ENCODE results near the gene AVEN.

Gene AVEN

GRCh38 chr15:33987444-33987843 is 51.6 kb downstream of the AVEN start:
- DNase-seq (ENCODE audit: low spot score in 2 of 2) = no peak
- ATAC-seq (ENCODE audit: low read depth) = no peak
- H3K27ac Mint-ChIP-seq = no peak overlapping the region

GRCh38 chr15:33985751-33986150 is 53.3 kb downstream of the AVEN start:
- DNase-seq (ENCODE audit: low spot score in 2 of 2) (no peak), ATAC-seq (ENCODE audit: low read depth) (no peak)
- no peaks in the 10 kb centered on the region for H3K9me3 Mint-ChIP-seq
- H3K27me3 Mint-ChIP-seq = no peaks in the 10 kb centered on the region
- peaks cover 3% of the 10 kb centered on the region for H3K36me3 Mint-ChIP-seq
- no peaks in the 10 kb centered on the region for H3K4me1 Mint-ChIP-seq
- H3K27ac Mint-ChIP-seq = no peak overlapping the region
- H3K4me3 Mint-ChIP-seq = no peak overlapping the region

More at GRCh38 chr15:33987444-33987843, 51.6 kb downstream of the AVEN start:
- Mint-ChIP-seq H3K27me3 (no peaks in the 10 kb centered on the region), H3K4me1 (peaks cover 2% of the 10 kb centered on the region), H3K36me3 (peaks cover 7% of the 10 kb centered on the region), H3K9me3 (no peaks in the 10 kb centered on the region), H3K4me3 (no peak overlapping the region)

DNA sequence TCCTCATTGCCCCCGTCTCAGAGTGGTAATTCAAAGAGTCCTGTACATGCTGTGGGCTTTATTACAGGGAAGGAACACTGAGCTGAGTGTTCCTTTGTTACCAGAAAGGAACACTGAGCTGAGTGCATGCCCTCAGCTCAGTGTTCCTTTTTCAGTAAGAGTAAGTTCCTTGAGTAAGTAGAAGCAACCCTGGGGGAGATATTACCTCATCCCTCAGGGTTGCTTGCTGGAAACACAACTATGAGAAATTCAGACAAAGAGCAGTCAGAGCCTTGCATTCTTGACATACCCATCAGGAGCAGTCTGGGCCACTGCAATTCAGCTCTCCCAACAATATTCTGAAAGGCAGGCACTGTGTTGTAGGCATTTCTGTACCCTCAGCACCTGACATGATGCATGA is 53.7 kb downstream of the AVEN start:
- no peak for DNase-seq (ENCODE audit: low spot score in 2 of 2)
- Mint-ChIP-seq H3K4me1 (no peaks in the 10 kb centered on the region), H3K9me3 (no peaks in the 10 kb centered on the region), H3K36me3 (peaks cover 3% of the 10 kb centered on the region), H3K4me3 (no peak overlapping the region), H3K27me3 (no peaks in the 10 kb centered on the region), H3K27ac (no peak overlapping the region)
- no peak for ATAC-seq (ENCODE audit: low read depth)

DNA sequence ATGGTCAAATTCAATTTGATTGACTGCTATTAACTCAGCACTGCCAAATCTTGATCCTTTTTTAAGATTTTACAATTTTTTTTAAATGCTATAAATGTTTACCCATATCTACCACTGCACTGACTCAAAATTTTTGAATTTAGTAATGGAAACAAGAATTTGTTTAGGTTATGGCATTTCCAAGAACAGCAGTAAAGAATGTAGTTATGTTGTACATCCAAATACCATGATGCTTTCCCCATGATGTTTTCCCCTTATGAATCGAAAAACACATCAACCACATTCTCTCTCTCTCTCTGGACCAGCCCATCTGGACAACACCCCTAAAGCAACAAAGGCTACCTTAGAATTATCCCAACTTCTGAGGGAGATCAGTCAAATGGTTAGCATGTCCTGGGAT is 56.5 kb downstream of the AVEN start:
- ATAC-seq (ENCODE audit: low read depth) (no peak), DNase-seq (ENCODE audit: low spot score in 2 of 2) (no peak)
- Mint-ChIP-seq H3K27ac (no peak overlapping the region), H3K4me3 (no peak overlapping the region), H3K27me3 (no peaks in the 10 kb centered on the region), H3K9me3 (no peaks in the 10 kb centered on the region), H3K4me1 (no peaks in the 10 kb centered on the region), H3K36me3 (peaks cover 2% of the 10 kb centered on the region)

DNA sequence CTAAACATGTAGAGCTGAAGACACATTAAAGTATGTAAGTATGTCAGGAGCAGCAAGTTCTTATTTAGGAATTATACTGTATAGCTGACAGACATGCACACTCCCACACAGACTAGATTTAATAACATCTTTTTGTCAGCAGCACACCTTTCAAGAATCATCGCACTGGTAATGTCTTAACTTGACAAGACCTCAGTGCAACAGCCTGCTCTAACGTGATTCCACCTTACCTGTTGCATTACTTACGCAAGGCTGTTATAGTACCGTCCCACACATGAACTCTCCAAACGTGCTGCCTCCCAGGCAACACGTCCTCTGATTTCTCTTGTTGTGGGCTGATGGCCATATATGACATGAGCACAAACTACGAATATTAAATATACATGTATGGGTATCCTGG is 58.8 kb downstream of the AVEN start:
- Mint-ChIP-seq H3K27me3 (no peaks in the 10 kb centered on the region), H3K9me3 (no peaks in the 10 kb centered on the region), H3K36me3 (no peaks in the 10 kb centered on the region), H3K27ac (no peak overlapping the region), H3K4me1 (no peaks in the 10 kb centered on the region), H3K4me3 (no peak overlapping the region)
- no peak for DNase-seq (ENCODE audit: low spot score in 2 of 2)
- no peak for ATAC-seq (ENCODE audit: low read depth)

- H3K9me3 Mint-ChIP-seq = no peaks in the 10 kb centered on the region
- no peak for ATAC-seq (ENCODE audit: low read depth)
- H3K27me3 Mint-ChIP-seq = no peaks in the 10 kb centered on the region
- H3K27ac Mint-ChIP-seq = no peak overlapping the region
- peaks cover 2% of the 10 kb centered on the region for H3K36me3 Mint-ChIP-seq
- no peaks in the 10 kb centered on the region for H3K4me1 Mint-ChIP-seq
- H3K4me3 Mint-ChIP-seq = no peak overlapping the region
- DNase-seq (ENCODE audit: low spot score in 2 of 2) = no peak
These were observed 63.9 kb downstream of the AVEN start for GRCh38 chr15:33975022-33975565.

GRCh38 chr15:33971811-33972210 is 67.2 kb downstream of the AVEN start:
- no peaks in the 10 kb centered on the region for H3K4me1 Mint-ChIP-seq
- no peak for DNase-seq (ENCODE audit: low spot score in 2 of 2)

DNA sequence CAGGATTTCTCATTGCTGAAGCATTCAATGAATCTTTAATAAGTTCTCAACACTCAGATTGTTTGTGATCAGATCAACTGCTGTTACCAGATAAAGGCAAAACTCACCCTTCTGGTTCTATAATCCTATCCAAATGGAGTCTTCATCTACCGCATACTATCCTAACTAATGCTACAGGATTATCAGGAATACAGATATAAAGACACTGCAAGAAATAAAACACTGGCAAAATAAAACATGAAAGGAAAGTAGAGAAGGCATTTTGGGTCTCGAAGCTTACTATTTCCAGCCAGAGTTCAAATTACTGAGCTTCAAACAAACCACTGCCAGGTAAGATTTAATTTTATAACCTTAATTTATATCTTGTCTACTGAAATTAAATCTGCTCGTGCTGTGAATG is 70.2 kb downstream of the AVEN start:
- peaks cover 2% of the 10 kb centered on the region for H3K36me3 Mint-ChIP-seq
- ATAC-seq (ENCODE audit: low read depth) (no peak), DNase-seq (ENCODE audit: low spot score in 2 of 2) (no peak)
- no peaks in the 10 kb centered on the region for H3K4me1 Mint-ChIP-seq
- no peaks in the 10 kb centered on the region for H3K27me3 Mint-ChIP-seq
- no peak overlapping the region for H3K4me3 Mint-ChIP-seq
- H3K27ac Mint-ChIP-seq = no peak overlapping the region
- no peaks in the 10 kb centered on the region for H3K9me3 Mint-ChIP-seq

More at GRCh38 chr15:33971811-33972210, 67.2 kb downstream of the AVEN start:
- no peak overlapping the region for H3K27ac Mint-ChIP-seq
- H3K9me3 Mint-ChIP-seq = no peaks in the 10 kb centered on the region
- no peaks in the 10 kb centered on the region for H3K27me3 Mint-ChIP-seq
- ATAC-seq (ENCODE audit: low read depth) = no peak
- H3K4me3 Mint-ChIP-seq = no peak overlapping the region
- H3K36me3 Mint-ChIP-seq = peaks cover 4% of the 10 kb centered on the region

- Mint-ChIP-seq H3K36me3 (peaks cover 2% of the 10 kb centered on the region), H3K9me3 (no peaks in the 10 kb centered on the region), H3K4me3 (no peak within 1 kb of the TSS), H3K27me3 (no peaks in the 10 kb centered on the region), H3K4me1 (no peaks in the 10 kb centered on the region), H3K27ac (no peak within 1 kb of the TSS)
- DNase-seq (ENCODE audit: low spot score in 2 of 2) = no peak
- ATAC-seq (ENCODE audit: low read depth) = no peak
These were observed 70.8 kb downstream of the AVEN start, which contains the start of gene CHRM5 for GRCh38 chr15:33968224-33968623. CHRM5 (plus strand) TSS chr15:33968497; CDS start chr15:34062718, 94,221 bp downstream.

DNA sequence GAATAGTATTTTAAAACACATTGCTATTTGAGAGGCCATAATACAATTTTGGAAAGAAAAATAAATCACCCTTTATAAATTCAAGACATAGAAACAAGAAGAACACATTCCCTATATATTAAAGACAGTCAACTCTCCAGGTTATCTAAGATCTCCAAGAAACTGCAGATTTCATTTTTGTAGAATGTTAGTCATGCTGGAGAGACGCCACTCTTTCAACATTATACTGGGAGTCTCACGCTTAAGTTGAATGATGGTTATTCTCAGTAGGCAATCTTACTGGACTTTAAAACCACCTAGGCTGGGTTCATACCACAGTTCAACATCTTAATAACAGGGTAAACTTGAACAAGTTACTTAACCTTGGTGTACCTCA is 74.4 kb downstream of the AVEN start:
- DNase-seq (ENCODE audit: low spot score in 2 of 2) = no peak
- H3K27me3 Mint-ChIP-seq = no peaks in the 10 kb centered on the region
- no peak overlapping the region for H3K27ac Mint-ChIP-seq

DNA sequence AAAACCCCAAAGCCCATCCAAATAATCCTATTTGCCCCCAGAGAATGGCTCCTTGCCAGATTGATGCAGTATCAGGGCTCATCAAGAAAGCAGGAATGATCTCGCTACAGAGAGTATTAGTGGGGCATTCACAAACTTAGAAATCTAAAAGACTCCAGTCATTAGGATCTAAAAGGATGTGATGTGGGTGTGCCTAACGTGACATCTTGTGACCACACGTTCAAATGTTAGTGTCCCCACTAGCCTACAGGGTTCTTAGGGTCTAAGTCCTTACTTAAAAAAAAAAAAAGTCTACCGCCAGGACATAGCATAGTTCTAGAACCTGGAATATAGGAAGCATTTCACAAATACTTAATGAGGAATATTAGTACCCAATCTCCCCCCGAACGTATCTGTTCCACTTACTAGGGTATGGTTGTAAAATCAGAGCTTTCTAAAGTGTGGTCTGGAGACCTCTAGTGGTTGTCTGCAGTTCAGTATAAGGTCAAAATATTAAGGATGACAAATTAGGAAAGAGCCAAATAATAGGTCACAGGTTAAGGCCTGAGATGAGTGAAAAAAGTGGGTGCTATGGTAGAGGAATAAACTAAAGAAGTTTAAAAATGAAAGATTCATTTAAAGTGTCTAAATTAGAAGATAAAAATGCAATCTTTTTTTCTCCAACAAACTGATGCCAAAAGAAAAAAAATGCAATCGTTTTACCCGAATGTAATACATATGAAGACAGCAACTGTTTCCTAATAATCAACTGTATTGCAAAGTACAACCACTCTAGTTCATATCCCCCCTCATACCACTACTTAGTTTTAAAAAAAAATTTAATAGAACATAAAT is 75.0 kb downstream of the AVEN start:
- DNase-seq (ENCODE audit: low spot score in 2 of 2) (no peak), ATAC-seq (ENCODE audit: low read depth) (no peak)
- H3K9me3 Mint-ChIP-seq = no peaks in the 10 kb centered on the region
- no peak overlapping the region for H3K27ac Mint-ChIP-seq
- H3K36me3 Mint-ChIP-seq = peaks cover 2% of the 10 kb centered on the region
- H3K4me3 Mint-ChIP-seq = no peak overlapping the region
- H3K4me1 Mint-ChIP-seq = peaks cover 3% of the 10 kb centered on the region
- H3K27me3 Mint-ChIP-seq = no peaks in the 10 kb centered on the region

More for the DNA sequence above, 74.4 kb downstream of the AVEN start:
- Mint-ChIP-seq H3K9me3 (no peaks in the 10 kb centered on the region), H3K36me3 (peaks cover 2% of the 10 kb centered on the region), H3K4me3 (no peak overlapping the region), H3K4me1 (peaks cover 3% of the 10 kb centered on the region)
- ATAC-seq (ENCODE audit: low read depth) = no peak

DNA sequence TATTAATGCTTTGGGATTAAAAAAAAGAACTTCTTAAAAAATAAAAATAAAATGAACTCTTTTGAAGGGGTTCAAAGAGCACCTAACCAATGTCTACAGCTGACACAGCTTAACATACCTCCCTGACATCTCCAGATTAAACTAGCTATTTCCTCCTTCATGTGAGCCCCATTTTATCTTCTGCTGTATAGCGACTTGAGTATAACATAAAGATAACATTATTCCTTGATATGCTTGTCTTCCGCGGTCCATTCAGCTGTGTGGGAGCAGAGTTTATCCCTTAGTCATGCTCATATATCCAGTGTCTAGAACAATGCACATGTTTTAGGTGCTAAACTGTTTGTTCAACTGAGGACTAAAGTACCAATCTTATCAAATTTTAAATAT is 78.5 kb downstream of the AVEN start:
- H3K36me3 Mint-ChIP-seq = no peaks in the 10 kb centered on the region
- no peaks in the 10 kb centered on the region for H3K9me3 Mint-ChIP-seq
- H3K27me3 Mint-ChIP-seq = no peaks in the 10 kb centered on the region
- DNase-seq (ENCODE audit: low spot score in 2 of 2) (no peak), ATAC-seq (ENCODE audit: low read depth) (no peak)
- no peak overlapping the region for H3K27ac Mint-ChIP-seq
- peaks cover 3% of the 10 kb centered on the region for H3K4me1 Mint-ChIP-seq
- H3K4me3 Mint-ChIP-seq = no peak overlapping the region

DNA sequence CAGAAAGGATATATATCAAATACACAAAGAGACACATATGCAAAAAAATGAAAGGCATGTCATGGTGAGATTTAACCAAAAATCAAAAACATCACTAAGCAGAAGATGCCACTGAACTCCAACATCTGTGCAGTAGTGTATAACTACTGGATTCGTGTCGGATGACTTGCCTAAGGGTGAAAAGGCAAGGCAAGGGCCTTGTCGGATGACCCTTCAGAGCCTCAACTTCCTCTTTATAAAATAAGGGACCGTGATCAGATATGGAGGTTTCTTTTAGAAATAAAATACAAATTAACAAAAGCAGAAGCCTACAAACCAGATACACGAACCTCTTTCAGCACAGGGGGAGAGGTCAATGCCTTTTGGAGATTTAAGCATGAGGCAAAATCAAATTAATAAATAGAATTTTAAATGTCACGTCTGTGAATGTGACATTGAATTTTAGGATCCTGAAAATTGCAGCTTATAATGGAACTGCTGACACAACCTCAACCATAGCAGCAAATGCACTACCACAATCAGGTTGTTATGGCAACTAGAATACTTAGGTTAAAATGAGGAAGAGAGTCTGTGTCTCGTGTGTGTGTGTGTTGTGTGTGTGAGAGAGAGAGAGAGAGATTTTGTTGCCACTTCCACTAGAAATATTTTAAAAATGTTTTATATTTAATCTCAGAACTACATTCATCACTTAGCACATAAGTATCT is 79.0 kb downstream of the AVEN start:
- no peak for DNase-seq (ENCODE audit: low spot score in 2 of 2)
- no peak overlapping the region for H3K4me3 Mint-ChIP-seq
- H3K9me3 Mint-ChIP-seq = no peaks in the 10 kb centered on the region
- ATAC-seq (ENCODE audit: low read depth) = no peak
- no peak overlapping the region for H3K27ac Mint-ChIP-seq
- H3K27me3 Mint-ChIP-seq = no peaks in the 10 kb centered on the region
- peaks cover 3% of the 10 kb centered on the region for H3K4me1 Mint-ChIP-seq
- H3K36me3 Mint-ChIP-seq = no peaks in the 10 kb centered on the region

DNA sequence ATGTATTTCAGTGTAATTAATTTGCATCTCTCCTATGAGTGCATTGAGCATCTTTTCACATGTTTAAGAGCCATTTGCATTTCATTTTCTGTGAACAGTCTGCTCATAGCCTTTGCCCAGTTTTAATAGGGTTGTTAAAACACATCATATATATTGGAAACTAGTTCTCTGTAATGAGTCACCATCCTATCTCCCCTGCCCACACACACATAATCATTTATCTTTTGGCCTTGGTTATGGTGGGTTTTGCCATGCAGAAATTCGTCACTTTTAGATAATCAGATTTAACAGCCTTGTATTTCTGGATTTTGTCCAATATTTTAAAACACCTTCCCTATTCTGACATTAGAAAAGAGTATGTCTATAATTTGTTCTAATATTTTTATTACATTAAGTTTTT is 82.6 kb downstream of the AVEN start:
- Mint-ChIP-seq H3K4me3 (no peak overlapping the region), H3K27me3 (no peaks in the 10 kb centered on the region), H3K27ac (no peak overlapping the region), H3K4me1 (peaks cover 3% of the 10 kb centered on the region), H3K9me3 (no peaks in the 10 kb centered on the region), H3K36me3 (no peaks in the 10 kb centered on the region)
- ATAC-seq (ENCODE audit: low read depth) (no peak), DNase-seq (ENCODE audit: low spot score in 2 of 2) (no peak)

All from memory B cell (primary cell).